PC-3 (cell line): ENCODE measurements around the gene CHPF2. TPM values are rescaled to one million over a fixed set of nuclear protein-coding genes. Genes with fewer than 3 reads are reported as not detected.

Experiments
- ATAC-seq: fragments of 200-7000 bp; cut with Tn5 transposase; 2 replicates; pipeline ENCODE4 v1.9.1; 2020; ENCODE audit warnings: mild to moderate bottlenecking, moderate library complexity
- BruUV-seq: library from RNA; stranded (reverse); fragments of 400-500 nt; replicated peaks from 2 replicates; lab custom pipeline; 2021; lab: Mats Ljungman, UMichigan
- CTCF ChIA-PET: fragments of 300-600 bp; sonication (Branson Sonifier 250); formaldehyde crosslinking; loops from one replicate; lab custom pipeline; 2022; ENCODE audit warnings: antibody characterized with exemption; lab: Charles Lee
- POLR2A ChIA-PET: fragments of 300-600 bp; sonication (Branson Sonifier 250); formaldehyde crosslinking; loops from one replicate; lab custom pipeline; 2022; ENCODE audit warnings: antibody characterized with exemption; ENCODE audit not compliant: unreplicated experiment; lab: Charles Lee
- DNase-seq: peaks from one replicate; pipeline ENCODE4 v3.0.0-alpha.2; 2015
- H2AFZ ChIP-seq: fragments of 300-600 bp; sonication (generic); 2 replicates; pipeline ENCODE4 v1.6.0; 2016; ENCODE audit warnings: antibody characterized with exemption, low read length
- H3F3A ChIP-seq: fragments of 300-600 bp; sonication (generic); one replicate; pipeline ENCODE4 v1.6.0; 2017; ENCODE audit warnings: antibody characterized with exemption, low read length, control low read depth, mild to moderate bottlenecking; ENCODE audit not compliant: unreplicated experiment
- H3K27ac ChIP-seq: fragments of 300-600 bp; sonication (generic); 2 replicates; pipeline ENCODE4 v1.5.1; 2016; ENCODE audit warnings: mild to moderate bottlenecking, low read length
- H3K27me3 ChIP-seq: fragments of 300-600 bp; sonication (generic); 2 replicates; pipeline ENCODE4 v1.6.1; 2016; ENCODE audit warnings: low read length, mixed read lengths
- H3K36me3 ChIP-seq: fragments of 300-600 bp; sonication (generic); 2 replicates; pipeline ENCODE4 v1.6.1; 2016; ENCODE audit warnings: low read depth, mixed run types, low read length, mixed read lengths
- H3K4me1 ChIP-seq: fragments of 300-600 bp; sonication (generic); 2 replicates; pipeline ENCODE4 v1.5.1; 2016; ENCODE audit warnings: low read length; ENCODE audit not compliant: insufficient read depth
- H3K4me2 ChIP-seq: fragments of 300-600 bp; sonication (generic); 2 replicates; pipeline ENCODE4 v1.6.0; 2016; ENCODE audit warnings: low read length
- H3K4me3 ChIP-seq: fragments of 300-600 bp; sonication (generic); 2 replicates; pipeline ENCODE4 v1.5.1; 2016; ENCODE audit warnings: mild to moderate bottlenecking, low read length, mixed read lengths
- H3K79me2 ChIP-seq: fragments of 300-600 bp; sonication (generic); 2 replicates; pipeline ENCODE4 v1.6.1; 2017; ENCODE audit warnings: low read length, mixed read lengths
- H3K9ac ChIP-seq: fragments of 300-600 bp; sonication (generic); 2 replicates; pipeline ENCODE4 v1.6.0; 2016; ENCODE audit warnings: mild to moderate bottlenecking, low read length
- H3K9me2 ChIP-seq: fragments of 300-600 bp; sonication (generic); replicated peaks from 2 replicates; pipeline ENCODE4 v1.6.1; 2016; ENCODE audit warnings: mixed run types, low read length, mixed read lengths
- H3K9me3 ChIP-seq: fragments of 300-600 bp; sonication (generic); 2 replicates; pipeline ENCODE4 v1.6.1; 2016; ENCODE audit warnings: low read length, mixed read lengths
- H4K20me1 ChIP-seq: fragments of 300-600 bp; sonication (generic); 2 replicates; pipeline ENCODE4 v1.6.1; 2016; ENCODE audit warnings: low read length, mixed read lengths
- EZH2 ChIP-seq: fragments of 300-600 bp; sonication (generic); IDR thresholded peaks from one replicate; pipeline ENCODE4 v1.6.1; 2017; ENCODE audit warnings: antibody characterized with exemption, mild to moderate bottlenecking, low read length; ENCODE audit not compliant: unreplicated experiment
- EZH2phosphoT487 ChIP-seq: fragments of 300-600 bp; sonication (generic); IDR thresholded peaks from 2 replicates; pipeline ENCODE4 v1.6.1; 2018; ENCODE audit warnings: mild to moderate bottlenecking, antibody characterized with exemption, low read length, borderline replicate concordance
- intact Hi-C: fragments of 100-400 bp; cut with micrococcal nuclease; formaldehyde crosslinking; loops from 2 replicates; pipeline ENCODE4 v1.9.0; 2023
- total RNA-seq: library from RNA; depleted of rRNA; stranded (reverse); fragments of >200 nt; gene quantifications from 2 replicates; pipeline ENCODE4 v1.2.3, GENCODE V29; 2014
- TF ChIP-seq, protein P1 (sequence below): fragments of 300-600 bp; sonication (generic); conservative IDR thresholded peaks from 2 replicates; pipeline ENCODE4 v1.5.1; 2017; ENCODE audit warnings: antibody characterized with exemption, low read depth, mild to moderate bottlenecking, low read length

CHPF2 gene
- total RNA-seq, 1 experiment from 2014 or later: 30.1 TPM

DNA sequence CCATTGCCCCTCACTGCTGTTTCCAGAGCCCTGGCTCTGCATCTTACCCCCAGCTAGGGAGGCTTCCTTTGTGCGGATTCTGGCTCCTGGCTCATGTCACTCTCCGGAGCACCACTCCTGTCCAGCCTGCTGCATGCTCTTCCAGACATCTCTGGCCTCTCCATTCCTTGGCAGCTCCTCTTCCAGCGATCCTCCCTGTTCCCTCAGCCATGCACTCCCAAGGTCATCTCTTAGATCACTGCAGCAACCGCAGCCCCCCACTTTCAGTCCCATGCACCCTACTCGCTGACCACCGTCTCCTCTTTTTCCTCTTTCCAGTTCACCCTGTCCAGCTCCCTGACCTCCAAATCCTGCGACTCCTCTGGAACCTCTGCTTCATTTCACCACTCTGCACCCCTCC lies 23.1 kb downstream of the CHPF2 start:
- 0 out of 2 replicates have a peak, but pooled peaks cover 10% of the 10 kb centered on the region for H3K27me3 ChIP-seq
- no peak overlapping the region for H2AFZ ChIP-seq
- H3K9me3 ChIP-seq: no peaks in the 10 kb centered on the region
- ChIA-PET CTCF (no interaction called here), POLR2A (no interaction called here)
- intact Hi-C loops: no loop called here
- H3K4me2 ChIP-seq: no peak overlapping the region
- DNase-seq (no peak), ATAC-seq (no peak)
- H3K9ac ChIP-seq: no peak overlapping the region
- no peaks in the 10 kb centered on the region for H3K79me2 ChIP-seq
- H3K9me2 ChIP-seq: no peaks in the 10 kb centered on the region
- no peaks in the 10 kb centered on the region for H3K4me1 ChIP-seq
- no peak overlapping the region for H3K4me3 ChIP-seq
- H3F3A ChIP-seq: no peaks in the 10 kb centered on the region
- H3K27ac ChIP-seq: no peak overlapping the region
- H4K20me1 ChIP-seq: no peaks in the 10 kb centered on the region
- TF ChIP-seq EZH2phosphoT487 (no peak), EZH2 (no peak)
- TF ChIP-seq, protein P1, sequence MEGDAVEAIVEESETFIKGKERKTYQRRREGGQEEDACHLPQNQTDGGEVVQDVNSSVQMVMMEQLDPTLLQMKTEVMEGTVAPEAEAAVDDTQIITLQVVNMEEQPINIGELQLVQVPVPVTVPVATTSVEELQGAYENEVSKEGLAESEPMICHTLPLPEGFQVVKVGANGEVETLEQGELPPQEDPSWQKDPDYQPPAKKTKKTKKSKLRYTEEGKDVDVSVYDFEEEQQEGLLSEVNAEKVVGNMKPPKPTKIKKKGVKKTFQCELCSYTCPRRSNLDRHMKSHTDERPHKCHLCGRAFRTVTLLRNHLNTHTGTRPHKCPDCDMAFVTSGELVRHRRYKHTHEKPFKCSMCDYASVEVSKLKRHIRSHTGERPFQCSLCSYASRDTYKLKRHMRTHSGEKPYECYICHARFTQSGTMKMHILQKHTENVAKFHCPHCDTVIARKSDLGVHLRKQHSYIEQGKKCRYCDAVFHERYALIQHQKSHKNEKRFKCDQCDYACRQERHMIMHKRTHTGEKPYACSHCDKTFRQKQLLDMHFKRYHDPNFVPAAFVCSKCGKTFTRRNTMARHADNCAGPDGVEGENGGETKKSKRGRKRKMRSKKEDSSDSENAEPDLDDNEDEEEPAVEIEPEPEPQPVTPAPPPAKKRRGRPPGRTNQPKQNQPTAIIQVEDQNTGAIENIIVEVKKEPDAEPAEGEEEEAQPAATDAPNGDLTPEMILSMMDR: no peak
- no peaks in the 10 kb centered on the region for H3K36me3 ChIP-seq
- no TSS peak for BruUV-seq

DNA sequence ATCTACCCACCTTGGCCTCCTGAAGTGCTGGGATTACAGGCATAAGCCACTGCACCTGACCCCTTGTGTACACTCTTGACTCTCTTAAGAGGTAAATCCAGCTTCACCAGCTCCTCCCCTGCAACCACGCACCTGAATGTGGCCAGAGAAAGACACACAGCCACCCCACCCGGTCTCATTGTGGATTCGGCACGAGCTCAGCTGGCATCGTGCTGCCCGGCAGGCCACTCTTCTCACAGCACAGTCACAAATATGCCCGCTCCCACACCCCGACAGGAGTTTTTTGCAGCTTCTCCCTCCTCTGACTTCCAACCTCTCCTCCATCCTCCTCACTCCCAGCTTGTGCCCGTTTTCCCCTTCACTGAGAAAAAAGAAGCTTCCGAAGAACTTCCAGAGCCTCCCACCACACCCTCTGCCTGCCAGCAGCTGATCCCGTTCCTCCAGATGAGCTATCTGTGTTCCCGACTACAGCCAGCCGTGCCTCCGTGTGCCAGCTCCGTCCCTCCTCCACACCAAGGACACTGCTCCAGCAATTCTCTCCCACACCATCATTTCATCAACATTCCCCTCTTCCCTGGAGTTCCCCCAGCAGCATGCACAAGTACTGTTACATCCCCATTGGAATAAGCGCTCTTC lies 24.2 kb downstream of the CHPF2 start:
- intact Hi-C loops: no loop called here
- ChIA-PET POLR2A (no interaction called here), CTCF (no interaction called here)
- Histone ChIP-seq H3K27me3 (peaks cover 16% of the 10 kb centered on the region; the same call in 1 of the 2 replicates), H3K9ac (no peak overlapping the region), H3K4me3 (no peak overlapping the region), H3K4me1 (no peaks in the 10 kb centered on the region), H4K20me1 (no peaks in the 10 kb centered on the region), H3K4me2 (no peak overlapping the region), H3K9me2 (no peaks in the 10 kb centered on the region), H3K27ac (no peak overlapping the region), H2AFZ (no peak overlapping the region), H3K36me3 (no peaks in the 10 kb centered on the region), H3K79me2 (no peaks in the 10 kb centered on the region), H3F3A (no peaks in the 10 kb centered on the region), H3K9me3 (no peaks in the 10 kb centered on the region)
- DNase-seq: no peak
- TF ChIP-seq EZH2 (no peak), EZH2phosphoT487 (no peak)
- TF ChIP-seq, protein P1: no peak
- no peak for ATAC-seq
- no TSS peak for BruUV-seq

DNA sequence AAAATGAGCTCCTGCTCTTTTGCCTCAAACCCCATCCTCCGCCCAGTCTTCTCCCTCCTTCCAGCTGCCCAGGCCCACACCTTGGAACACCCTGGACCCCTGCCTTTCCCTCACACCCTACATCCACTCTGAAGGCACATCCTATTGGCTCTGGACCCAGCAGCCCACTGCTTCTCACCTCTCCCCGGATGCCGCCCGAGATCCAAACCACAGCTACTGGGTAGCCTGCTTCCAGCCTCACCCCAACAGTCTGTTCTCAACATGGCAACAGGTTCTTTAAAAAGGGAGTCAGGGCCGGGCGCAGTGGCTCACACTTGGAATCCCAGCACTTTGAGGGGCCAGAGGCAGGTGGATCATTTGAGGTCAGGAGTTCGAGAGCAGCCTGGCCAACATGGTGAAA lies 25.7 kb downstream of the CHPF2 start:
- BruUV-seq: no TSS peak
- Histone ChIP-seq H3K9me2 (no peaks in the 10 kb centered on the region), H4K20me1 (no peaks in the 10 kb centered on the region), H3K9me3 (no peaks in the 10 kb centered on the region), H3K27ac (no peak overlapping the region), H3K36me3 (no peaks in the 10 kb centered on the region), H3K9ac (no peak overlapping the region), H3K79me2 (no peaks in the 10 kb centered on the region), H3F3A (no peaks in the 10 kb centered on the region), H3K4me1 (no peaks in the 10 kb centered on the region), H3K4me3 (no peak overlapping the region), H3K27me3 (peaks cover 20% of the 10 kb centered on the region; the same call in 1 of the 2 replicates), H2AFZ (no peak overlapping the region), H3K4me2 (no peak overlapping the region)
- intact Hi-C loops: no loop called here
- no peak for TF ChIP-seq EZH2phosphoT487
- TF ChIP-seq, protein P1: no peak
- TF ChIP-seq EZH2: no peak
- ChIA-PET CTCF (no interaction called here), POLR2A (no interaction called here)
- DNase-seq (no peak), ATAC-seq (no peak)
